Stimulated activated CD4-positive, alpha-beta T cell treated with anti-CD3 and anti-CD28 coated beads, Interleukin-1b, Interleukin-23, amount 100 ng/mL, for 4 hours (primary cell): Measurements from ENCODE around the gene ZGPAT.

ENCODE experiments used
- DNase-seq, 2 donors: peaks; one replicate each; pipeline ENCODE4 v3.0.0-alpha.2; 2020; ENCODE audit warnings: low read depth in 2 of 2

Gene ZGPAT

GRCh38 chr20:63782521-63782971 is 74.7 kb downstream of the ZGPAT start:
- no peak for DNase-seq

DNA sequence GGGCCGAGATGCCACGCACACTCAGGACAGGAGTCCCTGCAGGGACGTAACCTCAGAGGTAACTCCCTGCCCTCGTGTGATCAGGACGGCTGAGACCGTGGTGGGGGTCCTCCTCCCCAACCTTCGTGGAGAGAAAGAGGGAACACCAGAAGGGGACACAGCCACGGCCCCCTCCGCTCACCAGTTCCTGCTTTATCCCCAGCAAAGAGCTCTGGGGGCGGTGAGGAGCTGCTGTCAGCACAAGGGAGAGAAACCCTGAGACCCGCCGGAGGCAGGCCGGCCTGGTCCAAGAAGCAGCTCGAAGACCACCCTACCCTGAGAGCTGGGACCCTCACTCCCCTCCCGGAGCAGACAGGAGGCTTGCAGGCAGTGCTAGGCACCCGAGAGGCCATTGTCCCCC is 76.1 kb downstream of the ZGPAT start:
- no peak for DNase-seq

GRCh38 chr20:63785691-63786131 is 77.9 kb downstream of the ZGPAT start:
- no peak for DNase-seq
